DND-41 (cell line): ENCODE measurements around the gene TPRN.
A peak's percentile ranks its signal among the peaks of the same experiment; 100 is the strongest.

Source experiments
- ATAC-seq: fragments of 200-7000 bp; cut with Tn5 transposase; 3 replicates; pipeline ENCODE4 v1.9.1; 2021; ENCODE audit warnings: low read depth; ENCODE audit not compliant: insufficient read depth
- DNase-seq: peaks from one replicate; pipeline ENCODE4 v3.0.0-alpha.2; 2020
- H2AFZ ChIP-seq: 2 replicates; pipeline ENCODE4 v1.6.0; 2012; ENCODE audit warnings: low read depth, low read length
- H3K27ac ChIP-seq: 2 replicates; pipeline ENCODE4 v1.5.1; 2012; ENCODE audit warnings: low read length, inconsistent platforms
- H3K27me3 ChIP-seq: fragments of 200-600 bp; sonication (generic); 2 replicates; pipeline ENCODE4 v1.6.0; 2012; ENCODE audit warnings: low read length, mild to moderate bottlenecking, inconsistent platforms; ENCODE audit not compliant: insufficient read depth, poor library complexity
- H3K36me3 ChIP-seq: 2 replicates; pipeline ENCODE4 v1.5.1; 2012; ENCODE audit warnings: low read length, inconsistent platforms; ENCODE audit not compliant: insufficient read depth
- H3K4me1 ChIP-seq: 2 replicates; pipeline ENCODE4 v1.5.1; 2012; ENCODE audit warnings: mild to moderate bottlenecking, low read length; ENCODE audit not compliant: insufficient read depth
- H3K4me2 ChIP-seq: 2 replicates; pipeline ENCODE4 v1.6.0; 2012; ENCODE audit warnings: mild to moderate bottlenecking, moderate library complexity, low read length, inconsistent platforms; ENCODE audit not compliant: insufficient read depth
- H3K4me3 ChIP-seq, 2 experiments: fragments of 200-600 bp in 1 of 2; shearing (Covaris generic) in 1 of 2; 2 replicates each; pipeline ENCODE4 v1.5.1; 2012 to 2016; ENCODE audit warnings: inconsistent platforms in 2 of 2, low read length in 2 of 2, mild to moderate bottlenecking in 2 of 2, low read depth in 1 of 2, moderate library complexity in 1 of 2
- H3K79me2 ChIP-seq: 2 replicates; pipeline ENCODE4 v1.6.0; 2012; ENCODE audit warnings: low read length, inconsistent platforms; ENCODE audit not compliant: insufficient read depth
- H3K9ac ChIP-seq: 2 replicates; pipeline ENCODE4 v1.6.0; 2012; ENCODE audit warnings: low read depth, mild to moderate bottlenecking, inconsistent platforms, low read length, moderate library complexity
- H3K9me3 ChIP-seq: 2 replicates; pipeline ENCODE4 v1.5.1; 2012; ENCODE audit warnings: low read length, moderate library complexity, mild to moderate bottlenecking, inconsistent platforms; ENCODE audit not compliant: insufficient read depth, severe bottlenecking
- H4K20me1 ChIP-seq: 2 replicates; pipeline ENCODE4 v1.6.0; 2012; ENCODE audit warnings: low read length; ENCODE audit not compliant: insufficient read depth
- EZH2 ChIP-seq: IDR thresholded peaks from 3 replicates; pipeline ENCODE4 v1.6.1; 2012; ENCODE audit warnings: borderline replicate concordance, low read depth, mild to moderate bottlenecking, moderate library complexity, low read length, inconsistent platforms; ENCODE audit not compliant: severe bottlenecking
- TF ChIP-seq, protein P1 (sequence below): IDR thresholded peaks from 2 replicates; pipeline ENCODE4 v1.5.1; 2012; ENCODE audit warnings: borderline replicate concordance, low read length, moderate library complexity, mild to moderate bottlenecking; ENCODE audit not compliant: poor library complexity, severe bottlenecking; ENCODE audit errors: extremely low read depth

Gene TPRN

DNA sequence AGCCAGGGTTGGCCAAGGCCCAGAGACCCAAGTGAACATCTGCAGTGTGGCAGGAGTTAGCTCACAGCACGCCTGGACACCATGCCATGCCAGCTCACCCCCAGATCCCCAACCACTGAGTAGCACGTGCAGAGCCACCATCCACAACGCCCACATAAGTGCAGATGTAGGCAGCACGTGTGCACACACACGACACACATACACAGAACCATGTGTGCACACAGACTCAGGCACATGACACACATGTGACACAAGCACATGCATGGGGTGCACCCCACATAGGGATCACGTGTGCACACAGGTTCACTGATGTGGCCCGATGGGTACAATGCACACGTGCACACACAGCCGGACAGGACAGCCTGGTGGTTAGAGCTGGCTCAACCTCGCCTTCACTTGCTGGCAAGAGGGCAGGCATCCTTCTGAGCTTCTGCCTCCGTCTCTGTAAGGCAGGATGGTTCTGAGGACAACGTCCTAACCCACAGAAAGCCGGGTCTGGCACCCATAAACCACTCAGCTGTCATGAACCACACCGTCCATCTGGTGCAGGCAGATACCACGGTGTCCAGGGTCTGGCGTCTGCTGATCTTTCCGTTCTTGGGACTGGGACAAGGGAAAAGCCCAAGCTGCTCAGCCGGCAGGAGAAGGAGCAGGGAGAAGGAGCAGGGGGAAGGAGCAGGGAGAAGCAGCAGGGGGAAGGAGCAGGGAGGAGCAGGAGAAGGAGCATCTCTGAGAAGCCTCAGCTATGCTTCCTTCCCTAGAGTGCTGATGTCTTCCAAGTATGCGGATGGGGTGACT is 42.7 kb downstream of the TPRN start:
- TF ChIP-seq EZH2 = no peak
- TF ChIP-seq, protein P1, sequence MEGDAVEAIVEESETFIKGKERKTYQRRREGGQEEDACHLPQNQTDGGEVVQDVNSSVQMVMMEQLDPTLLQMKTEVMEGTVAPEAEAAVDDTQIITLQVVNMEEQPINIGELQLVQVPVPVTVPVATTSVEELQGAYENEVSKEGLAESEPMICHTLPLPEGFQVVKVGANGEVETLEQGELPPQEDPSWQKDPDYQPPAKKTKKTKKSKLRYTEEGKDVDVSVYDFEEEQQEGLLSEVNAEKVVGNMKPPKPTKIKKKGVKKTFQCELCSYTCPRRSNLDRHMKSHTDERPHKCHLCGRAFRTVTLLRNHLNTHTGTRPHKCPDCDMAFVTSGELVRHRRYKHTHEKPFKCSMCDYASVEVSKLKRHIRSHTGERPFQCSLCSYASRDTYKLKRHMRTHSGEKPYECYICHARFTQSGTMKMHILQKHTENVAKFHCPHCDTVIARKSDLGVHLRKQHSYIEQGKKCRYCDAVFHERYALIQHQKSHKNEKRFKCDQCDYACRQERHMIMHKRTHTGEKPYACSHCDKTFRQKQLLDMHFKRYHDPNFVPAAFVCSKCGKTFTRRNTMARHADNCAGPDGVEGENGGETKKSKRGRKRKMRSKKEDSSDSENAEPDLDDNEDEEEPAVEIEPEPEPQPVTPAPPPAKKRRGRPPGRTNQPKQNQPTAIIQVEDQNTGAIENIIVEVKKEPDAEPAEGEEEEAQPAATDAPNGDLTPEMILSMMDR = no peak
- no peaks in the 10 kb centered on the region for H3K9me3 ChIP-seq
- H3K4me1 ChIP-seq = no peaks in the 10 kb centered on the region
- H4K20me1 ChIP-seq = peaks cover 9% of the 10 kb centered on the region; the same call in 1 of the 2 replicates
- H3K4me2 ChIP-seq = no peak overlapping the region
- H2AFZ ChIP-seq = no peak overlapping the region
- H3K9ac ChIP-seq = no peak overlapping the region
- H3K27ac ChIP-seq = no peak overlapping the region
- H3K4me3 ChIP-seq = no peak overlapping the region
- DNase-seq (no peak), ATAC-seq (no peak)
- no peaks in the 10 kb centered on the region for H3K27me3 ChIP-seq
- H3K36me3 ChIP-seq = no peaks in the 10 kb centered on the region
- no peaks in the 10 kb centered on the region for H3K79me2 ChIP-seq

DNA sequence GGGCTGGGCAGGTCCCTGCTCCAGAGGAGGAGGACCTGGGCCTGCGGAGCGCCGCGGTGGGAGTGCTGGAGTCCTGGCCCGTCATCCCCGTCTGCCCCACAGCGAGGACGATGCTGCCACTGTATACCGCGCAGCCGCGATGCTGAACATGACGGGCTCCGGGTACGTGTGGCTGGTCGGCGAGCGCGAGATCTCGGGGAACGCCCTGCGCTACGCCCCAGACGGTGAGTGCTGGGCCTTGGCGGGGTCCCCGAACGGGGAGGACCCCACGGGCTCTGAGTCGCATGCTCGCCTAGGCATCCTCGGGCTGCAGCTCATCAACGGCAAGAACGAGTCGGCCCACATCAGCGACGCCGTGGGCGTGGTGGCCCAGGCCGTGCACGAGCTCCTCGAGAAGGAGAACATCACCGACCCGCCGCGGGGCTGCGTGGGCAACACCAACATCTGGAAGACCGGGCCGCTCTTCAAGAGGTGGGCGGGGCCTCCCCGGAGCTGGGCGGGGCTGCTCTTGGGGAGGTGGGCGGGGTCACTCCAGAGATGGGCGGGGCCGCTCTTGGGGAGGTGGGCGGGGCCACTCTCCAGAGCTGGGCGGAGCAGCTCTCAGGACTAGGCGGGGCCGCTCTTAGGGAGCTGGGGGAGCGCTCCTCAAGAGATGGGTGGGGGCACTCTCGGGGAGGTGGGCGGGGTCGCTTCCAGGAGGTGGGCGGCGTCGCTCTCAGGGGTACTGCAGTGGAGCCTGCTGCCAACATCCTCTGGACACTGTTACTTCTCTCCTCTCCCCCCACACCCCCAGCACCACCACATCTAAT is 43.8 kb downstream of the TPRN start:
- Histone ChIP-seq H3K4me2 (no peak overlapping the region), H2AFZ (no peak overlapping the region), H3K4me1 (no peaks in the 10 kb centered on the region), H3K79me2 (no peaks in the 10 kb centered on the region), H4K20me1 (peaks cover 9% of the 10 kb centered on the region; the same call in 1 of the 2 replicates), H3K9ac (no peak overlapping the region), H3K9me3 (no peaks in the 10 kb centered on the region), H3K36me3 (no peaks in the 10 kb centered on the region), H3K4me3 (no peak overlapping the region), H3K27ac (no peak overlapping the region), H3K27me3 (no peaks in the 10 kb centered on the region)
- TF ChIP-seq, protein P1 = no peak
- TF ChIP-seq EZH2 = no peak
- DNase-seq (peak; percentile 20), ATAC-seq (peak; percentile 54)

DNA sequence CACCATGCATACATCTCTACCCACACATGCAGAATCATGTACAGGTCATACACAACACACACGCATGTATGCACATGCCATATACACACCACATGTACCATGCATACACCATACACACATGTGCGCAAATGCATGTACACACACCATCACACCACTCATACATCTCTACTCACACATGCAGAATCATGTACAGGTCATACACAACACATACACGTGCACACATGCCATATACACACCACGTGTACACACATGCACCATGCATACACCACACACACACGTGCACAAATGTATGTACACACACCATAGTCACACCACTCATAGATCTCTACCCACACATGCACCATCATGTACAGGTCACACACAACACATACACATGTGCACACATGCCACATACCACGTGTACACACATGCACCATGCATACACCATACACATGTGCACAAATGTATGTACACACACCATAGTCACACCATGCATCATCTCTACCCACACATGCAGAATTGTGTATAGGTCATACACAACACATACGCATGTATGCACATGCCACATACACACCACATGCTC is 47.6 kb downstream of the TPRN start:
- TF ChIP-seq, protein P1 = no peak
- no peak for TF ChIP-seq EZH2
- Histone ChIP-seq H3K9ac (no peak overlapping the region), H3K79me2 (no peaks in the 10 kb centered on the region), H3K36me3 (no peaks in the 10 kb centered on the region), H3K4me3 (no peak overlapping the region), H3K27ac (no peak overlapping the region), H3K9me3 (no peaks in the 10 kb centered on the region), H4K20me1 (peaks cover 7% of the 10 kb centered on the region; the same call in 1 of the 2 replicates), H3K27me3 (no peaks in the 10 kb centered on the region), H2AFZ (no peak overlapping the region), H3K4me2 (no peak overlapping the region), H3K4me1 (no peaks in the 10 kb centered on the region)
- ATAC-seq = no peak
- no peak for DNase-seq
